WTC11 (cell line): ENCODE data around the gene DBN1. TPM values are rescaled to one million over a fixed set of nuclear protein-coding genes. Genes with fewer than 3 reads are reported as not detected.
A peak's percentile ranks its signal among the peaks of the same experiment; 100 is the strongest.

Source experiments
- ATAC-seq: fragments of 200-7000 bp; cut with Tn5 transposase; 2 replicates; pipeline ENCODE4 v1.10.0; 2021; ENCODE audit warnings: mild to moderate bottlenecking, moderate library complexity
- CTCF ChIA-PET: fragments of 300-600 bp; sonication (Branson Sonifier 250); formaldehyde crosslinking; loops from one replicate; lab custom pipeline; 2021; ENCODE audit warnings: antibody characterized with exemption; lab: Charles Lee
- POLR2A ChIA-PET: fragments of 350-600 bp; sonication (Branson Sonifier 250); formaldehyde crosslinking; loops from one replicate; lab custom pipeline; 2021; ENCODE audit warnings: antibody characterized with exemption; lab: Charles Lee
- DNase-seq: peaks from one replicate; pipeline ENCODE4 v3.0.0; 2021; ENCODE audit warnings: low spot score
- H3K27ac Mint-ChIP-seq: 2 replicates; pipeline ENCODE4 v1.8.0; 2021; ENCODE audit warnings: mixed read lengths
- H3K27me3 Mint-ChIP-seq: 2 replicates; pipeline ENCODE4 v1.8.0; 2021; ENCODE audit warnings: low read depth, mild to moderate bottlenecking, moderate library complexity, mixed read lengths
- H3K36me3 Mint-ChIP-seq: 2 replicates; pipeline ENCODE4 v1.8.0; 2021; ENCODE audit warnings: mixed read lengths
- H3K4me1 Mint-ChIP-seq: 2 replicates; pipeline ENCODE4 v1.8.0; 2022; ENCODE audit warnings: mixed read lengths
- H3K4me3 Mint-ChIP-seq: 2 replicates; pipeline ENCODE4 v1.8.0; 2021; ENCODE audit warnings: mild to moderate bottlenecking, moderate library complexity, mixed read lengths
- H3K9me3 Mint-ChIP-seq: 2 replicates; pipeline ENCODE4 v1.8.0; 2021; ENCODE audit warnings: mixed read lengths
- ATF2 ChIP-seq: sonication (generic); formaldehyde crosslinking; IDR thresholded peaks from 2 replicates; pipeline ENCODE4 v1.8.1; 2022; ENCODE audit warnings: low read depth, missing genetic modification reagents, borderline replicate concordance
- CBFB ChIP-seq: sonication (generic); formaldehyde crosslinking; IDR thresholded peaks from 2 replicates; pipeline ENCODE4 v1.8.1; 2022; ENCODE audit warnings: mild to moderate bottlenecking, low read depth, missing genetic modification reagents
- CREB1 ChIP-seq: sonication (generic); formaldehyde crosslinking; IDR thresholded peaks from 2 replicates; pipeline ENCODE4 v1.8.0; 2023; ENCODE audit warnings: mild to moderate bottlenecking, missing genetic modification reagents
- CREM ChIP-seq: sonication (generic); formaldehyde crosslinking; IDR thresholded peaks from 2 replicates; pipeline ENCODE4 v1.8.1; 2022; ENCODE audit warnings: mild to moderate bottlenecking, missing genetic modification reagents, moderate library complexity
- E2F5 ChIP-seq: sonication (generic); formaldehyde crosslinking; IDR thresholded peaks from 2 replicates; pipeline ENCODE4 v1.8.1; 2022; ENCODE audit warnings: mild to moderate bottlenecking, moderate library complexity, missing genetic modification reagents
- ESRRA ChIP-seq: sonication (generic); formaldehyde crosslinking; IDR thresholded peaks from 2 replicates; pipeline ENCODE4 v1.8.1; 2022; ENCODE audit warnings: mild to moderate bottlenecking, missing genetic modification reagents, borderline replicate concordance
- ETV6 ChIP-seq: sonication (generic); formaldehyde crosslinking; IDR thresholded peaks from 2 replicates; pipeline ENCODE4 v1.8.1; 2022; ENCODE audit warnings: mild to moderate bottlenecking, missing genetic modification reagents
- FOXJ3 ChIP-seq: sonication (generic); formaldehyde crosslinking; IDR thresholded peaks from 2 replicates; pipeline ENCODE4 v1.9.0; 2021; ENCODE audit warnings: missing genetic modification reagents, mild to moderate bottlenecking, borderline replicate concordance
- FOXP1 ChIP-seq: sonication (generic); formaldehyde crosslinking; IDR thresholded peaks from 2 replicates; pipeline ENCODE4 v1.8.0; 2022; ENCODE audit warnings: missing genetic modification reagents, mild to moderate bottlenecking, moderate library complexity, borderline replicate concordance
- JUN ChIP-seq: sonication (generic); formaldehyde crosslinking; IDR thresholded peaks from 2 replicates; pipeline ENCODE4 v1.8.0; 2023; ENCODE audit warnings: mild to moderate bottlenecking, missing genetic modification reagents
- KAT7 ChIP-seq: sonication (generic); formaldehyde crosslinking; IDR thresholded peaks from 2 replicates; pipeline ENCODE4 v1.8.1; 2023; ENCODE audit warnings: missing genetic modification reagents, mild to moderate bottlenecking, borderline replicate concordance
- MLX ChIP-seq: sonication (generic); formaldehyde crosslinking; IDR thresholded peaks from 2 replicates; pipeline ENCODE4 v1.8.1; 2023; ENCODE audit warnings: mild to moderate bottlenecking, missing genetic modification reagents, moderate library complexity
- NFE2L1 ChIP-seq: sonication (generic); formaldehyde crosslinking; IDR thresholded peaks from 2 replicates; pipeline ENCODE4 v1.8.1; 2023; ENCODE audit warnings: missing genetic modification reagents
- PRDM15 ChIP-seq: sonication (generic); formaldehyde crosslinking; IDR thresholded peaks from 2 replicates; pipeline ENCODE4 v1.8.0; 2022; ENCODE audit warnings: missing genetic modification reagents
- RORB ChIP-seq: fragments of 250-450 bp; sonication (Bioruptor Pico); IDR thresholded peaks from 2 replicates; pipeline ENCODE4 v1.9.0; 2021; ENCODE audit warnings: mild to moderate bottlenecking
- SMAD3 ChIP-seq: sonication (generic); formaldehyde crosslinking; IDR thresholded peaks from 2 replicates; pipeline ENCODE4 v1.8.0; 2022; ENCODE audit warnings: missing genetic modification reagents, mild to moderate bottlenecking, borderline replicate concordance
- SMAD4 ChIP-seq: sonication (generic); formaldehyde crosslinking; IDR thresholded peaks from 2 replicates; pipeline ENCODE4 v1.8.0; 2022; ENCODE audit warnings: mild to moderate bottlenecking, missing genetic modification reagents
- SP1 ChIP-seq: sonication (generic); formaldehyde crosslinking; conservative IDR thresholded peaks from 2 replicates; pipeline ENCODE4 v1.8.1; 2022; ENCODE audit warnings: missing genetic modification reagents
- USF1 ChIP-seq: sonication (generic); formaldehyde crosslinking; IDR thresholded peaks from 2 replicates; pipeline ENCODE4 v1.8.0; 2022; ENCODE audit warnings: mild to moderate bottlenecking, missing genetic modification reagents
- total RNA-seq: library from RNA; stranded (reverse); gene quantifications from 3 replicates; pipeline ENCODE4 v1.2.3, GENCODE V29; 2021

DBN1 gene
- total RNA-seq, 1 experiment from 2014 or later = 288 TPM

- Mint-ChIP-seq H3K27ac (no peak overlapping the region), H3K4me1 (peaks cover 44% of the 10 kb centered on the region), H3K9me3 (no peaks in the 10 kb centered on the region), H3K36me3 (no peaks in the 10 kb centered on the region), H3K4me3 (no peak overlapping the region), H3K27me3 (peaks cover 29% of the 10 kb centered on the region)
- ATAC-seq (no peak), DNase-seq (no peak)
- POLR2A ChIA-PET = interaction anchor here (5.8 kb wide), 1 partner anchor 47 kb away, joined by 38 read pairs; no protein-coding TSS in a partner anchor
- CTCF ChIA-PET = interaction anchor here (1.5 to 15.8 kb wide), 6 partner anchors 24 to 140 kb away, joined by 4 to 174 read pairs (median 89); partner anchors contain the start of genes GRK6 and MXD3
- TF ChIP-seq ATF2 (CRISPR knock-in tag) (no peak), RORB (no peak), MLX (CRISPR knock-in tag) (no peak)
Observed at GRCh38 chr5:177450667-177451424, 22.6 kb downstream of the DBN1 start.

GRCh38 chr5:177449140-177450061, 24.0 kb downstream of the DBN1 start:
- Mint-ChIP-seq H3K27ac (no peak overlapping the region), H3K4me3 (no peak overlapping the region)
- POLR2A ChIA-PET = interaction anchor here (1.5 to 5.8 kb wide), 4 partner anchors 8 to 59 kb away, joined by 3 to 38 read pairs (median 8); no protein-coding TSS in a partner anchor

GRCh38 chr5:177448244-177448950, 25.0 kb downstream of the DBN1 start:
- Mint-ChIP-seq H3K27ac (no peak overlapping the region), H3K9me3 (no peaks in the 10 kb centered on the region), H3K4me3 (peak overlapping the region; percentile 60), H3K4me1 (peaks cover 54% of the 10 kb centered on the region), H3K27me3 (peaks cover 49% of the 10 kb centered on the region), H3K36me3 (no peaks in the 10 kb centered on the region)
- ChIA-PET POLR2A (interaction anchor here (0.9 to 5.8 kb wide), 10 partner anchors 7 to 317 kb away, joined by 3 to 38 read pairs (median 7); partner anchors contain the start of genes GRK6 and PDLIM7), CTCF (interaction anchor here (0.7 to 15.8 kb wide), 23 partner anchors 7 to 314 kb away, joined by 3 to 171 read pairs (median 5); partner anchors contain the start of genes GRK6, MXD3 and SLC34A1)
- ATAC-seq (no peak), DNase-seq (no peak)
- TF ChIP-seq SMAD4 (CRISPR knock-in tag) = no peak
- TF ChIP-seq SP1 (CRISPR knock-in tag) = no peak
- TF ChIP-seq USF1 (CRISPR knock-in tag) = no peak
- TF ChIP-seq CREB1 (CRISPR knock-in tag) = no peak
- TF ChIP-seq PRDM15 (CRISPR knock-in tag) = no peak
- no peak for TF ChIP-seq KAT7 (CRISPR knock-in tag)
- no peak for TF ChIP-seq FOXP1 (CRISPR knock-in tag)
- no peak for TF ChIP-seq ETV6
- no peak for TF ChIP-seq SMAD3 (CRISPR knock-in tag)
- TF ChIP-seq CREM (CRISPR knock-in tag) = no peak
- TF ChIP-seq JUN = no peak
- no peak for TF ChIP-seq CBFB

More at GRCh38 chr5:177449140-177450061, 24.0 kb downstream of the DBN1 start:
- Mint-ChIP-seq H3K9me3 (no peaks in the 10 kb centered on the region), H3K4me1 (peaks cover 56% of the 10 kb centered on the region), H3K36me3 (no peaks in the 10 kb centered on the region), H3K27me3 (peaks cover 44% of the 10 kb centered on the region)
- TF ChIP-seq CREB1 (CRISPR knock-in tag) = no peak
- no peak for TF ChIP-seq NFE2L1
- no peak for TF ChIP-seq ESRRA
- 0 out of 2 replicates have a peak, but pooled peaks have one; percentile 44 for TF ChIP-seq SMAD4 (CRISPR knock-in tag)
- TF ChIP-seq E2F5 (CRISPR knock-in tag) = no peak
- no peak for TF ChIP-seq FOXJ3 (CRISPR knock-in tag)
- DNase-seq (no peak), ATAC-seq (no peak)
- CTCF ChIA-PET = interaction anchor here (0.7 to 15.8 kb wide), 14 partner anchors 9 to 315 kb away, joined by 3 to 171 read pairs (median 4); partner anchors contain the start of genes GRK6 and MXD3
